Activated CD4-positive, CD25-positive, alpha-beta regulatory T cell treated with anti-CD3 and anti-CD28 coated beads, Interleukin-2, amount 50 U/mL, for 16 hours (primary cell): ENCODE measurements around the gene PIEZO1.

Experiments
- DNase-seq: peaks from one replicate; pipeline ENCODE4 v3.0.0-alpha.2; 2020; ENCODE audit warnings: low read depth, low spot score

The PIEZO1 gene

GRCh38 chr16:88766975-88767374, 18.0 kb downstream of the PIEZO1 start:
- DNase-seq: no peak

GRCh38 chr16:88764913-88765349, 20.1 kb downstream of the PIEZO1 start:
- DNase-seq: no peak

DNA sequence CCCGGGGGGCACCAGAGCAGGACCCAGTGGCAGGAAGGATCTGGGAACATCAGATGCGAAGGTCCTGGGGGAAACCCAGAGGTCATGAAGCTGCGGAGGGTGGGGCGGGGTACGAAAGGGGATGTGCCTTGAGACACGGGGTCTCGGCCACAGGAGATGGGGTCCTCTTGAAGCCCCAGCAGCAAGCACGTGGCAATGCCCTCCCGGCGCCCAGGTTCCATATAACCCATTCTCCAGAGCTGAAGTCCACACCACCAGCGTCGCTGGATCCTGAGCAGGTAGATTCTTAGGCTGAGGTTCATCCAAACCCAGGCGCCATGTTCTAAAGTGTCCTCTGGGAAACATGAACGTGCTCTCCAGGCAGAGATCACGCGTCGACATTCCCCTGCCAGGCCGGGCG, 20.9 kb downstream of the PIEZO1 start:
- DNase-seq: no peak

GRCh38 chr16:88763502-88764053, 21.4 kb downstream of the PIEZO1 start:
- DNase-seq: no peak

DNA sequence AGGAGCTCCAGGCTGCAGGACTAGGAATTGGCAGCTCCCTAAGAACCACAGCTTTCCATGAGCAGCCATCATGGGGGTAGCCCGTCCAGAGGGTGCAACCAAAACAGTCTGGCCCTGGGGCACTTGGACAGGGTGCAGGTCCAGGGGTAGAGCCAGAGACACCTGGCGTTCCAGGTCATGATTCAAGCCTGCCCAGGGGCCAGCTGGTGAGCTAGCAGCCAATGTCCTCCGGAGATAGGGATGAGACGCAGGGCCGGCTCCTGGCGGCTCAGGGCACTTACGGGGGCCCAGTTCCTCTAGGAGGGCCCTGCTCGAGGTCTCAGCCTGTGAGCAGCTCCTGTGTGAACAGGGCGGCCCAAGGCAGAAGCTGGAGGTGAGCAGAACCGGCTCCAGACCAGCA, 22.1 kb downstream of the PIEZO1 start:
- DNase-seq: no peak

- DNase-seq: no peak
Observed at GRCh38 chr16:88762258-88762870, 22.7 kb downstream of the PIEZO1 start.

- no peak for DNase-seq
Observed at GRCh38 chr16:88761830-88762229, 23.2 kb downstream of the PIEZO1 start.

GRCh38 chr16:88761143-88761534, 23.9 kb downstream of the PIEZO1 start:
- no peak for DNase-seq

GRCh38 chr16:88760424-88761142, 24.4 kb downstream of the PIEZO1 start:
- DNase-seq: no peak

DNA sequence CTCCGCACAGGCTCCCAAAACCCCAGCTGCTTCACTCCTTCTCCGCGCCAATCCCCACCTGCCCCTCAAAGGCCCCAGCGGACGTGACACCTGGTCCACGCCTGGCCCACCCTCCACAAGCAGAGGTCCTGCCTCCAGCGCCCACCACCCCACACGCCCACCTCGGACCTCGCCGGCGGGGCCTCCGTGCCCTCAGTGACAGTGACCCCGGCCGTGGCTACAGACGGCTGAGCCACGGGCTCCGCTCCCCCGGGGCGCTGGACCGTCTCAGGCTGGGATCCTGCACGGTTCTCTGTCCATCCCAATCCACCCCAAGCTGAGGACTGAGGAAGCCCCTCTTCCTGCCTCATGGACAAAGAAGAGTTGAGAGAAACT, 25.1 kb downstream of the PIEZO1 start:
- DNase-seq: no peak

DNA sequence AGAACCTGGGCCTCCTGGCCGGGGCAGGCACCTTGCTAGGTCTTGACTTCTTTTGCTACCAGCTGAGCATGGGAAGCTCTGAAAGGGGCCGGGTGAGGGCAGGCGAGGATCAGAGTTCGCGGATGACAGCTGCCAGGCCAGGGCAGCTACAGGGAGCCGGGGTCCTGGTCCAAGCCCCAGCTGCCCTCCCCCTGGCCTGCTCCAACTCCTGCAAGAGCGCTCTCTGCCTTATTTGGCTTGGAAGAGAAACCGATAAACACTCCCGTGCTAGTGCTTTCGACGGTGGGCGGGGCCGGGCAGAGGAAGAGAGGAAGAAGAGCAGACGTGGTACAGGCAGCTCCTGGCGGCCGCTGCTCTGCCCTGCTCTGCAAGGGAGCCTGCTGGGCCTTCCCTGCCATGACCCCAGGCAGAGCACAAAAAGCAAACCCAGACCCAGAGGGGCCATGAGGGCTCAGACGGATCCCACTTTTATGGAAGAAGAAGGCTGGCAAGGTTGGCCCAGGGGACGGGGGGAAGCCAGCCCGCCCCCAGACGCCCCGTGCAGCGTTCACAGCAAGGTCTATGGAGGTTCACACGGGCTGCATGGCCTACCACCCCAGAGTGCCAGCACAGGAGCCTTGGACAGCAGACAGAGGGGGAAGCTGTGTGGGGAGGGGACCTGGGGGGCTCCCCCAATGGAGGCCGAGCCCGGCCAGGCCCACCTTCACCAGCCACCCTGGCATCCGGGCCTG, 25.6 kb downstream of the PIEZO1 start:
- no peak for DNase-seq

GRCh38 chr16:88758944-88759244, 26.1 kb downstream of the PIEZO1 start:
- no peak for DNase-seq

- no peak for DNase-seq
Observed at GRCh38 chr16:88758227-88758943, 26.6 kb downstream of the PIEZO1 start.

DNA sequence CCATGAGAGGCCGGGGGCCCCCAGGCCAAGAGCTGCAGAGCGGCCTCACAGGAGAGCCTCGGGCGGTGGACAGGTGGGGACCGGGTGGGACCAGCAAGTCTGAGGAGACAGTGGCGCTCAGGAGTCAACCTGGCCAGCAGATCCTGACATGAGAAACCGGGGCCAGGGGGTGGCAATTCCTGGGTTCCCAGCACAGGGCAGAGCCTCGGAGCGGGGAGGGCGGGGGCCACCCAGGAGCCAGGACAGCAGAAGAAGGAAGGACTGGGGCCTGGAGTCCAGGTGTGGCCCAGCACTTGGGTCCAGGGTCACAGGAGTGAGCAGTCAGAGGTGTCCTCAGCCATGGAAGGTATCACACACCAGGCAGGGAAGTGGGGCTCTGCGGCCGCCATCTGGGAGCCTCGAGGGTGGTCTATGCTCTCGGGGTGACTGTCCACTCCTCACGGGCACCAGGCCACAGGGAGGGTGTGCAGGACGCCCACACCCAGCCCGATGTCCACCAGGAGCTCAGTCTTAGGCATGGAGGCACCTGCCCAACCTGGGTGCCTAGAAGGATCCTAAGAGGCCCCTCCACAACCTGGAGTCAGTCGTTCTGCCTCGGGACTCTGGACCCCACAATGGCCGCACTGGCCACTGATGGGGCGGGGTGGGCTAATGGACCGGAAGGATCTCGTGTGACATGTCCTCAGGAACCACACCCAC, 29.1 kb downstream of the PIEZO1 start:
- DNase-seq: no peak

GRCh38 chr16:88754912-88755744, 29.9 kb downstream of the PIEZO1 start:
- DNase-seq: no peak

DNA sequence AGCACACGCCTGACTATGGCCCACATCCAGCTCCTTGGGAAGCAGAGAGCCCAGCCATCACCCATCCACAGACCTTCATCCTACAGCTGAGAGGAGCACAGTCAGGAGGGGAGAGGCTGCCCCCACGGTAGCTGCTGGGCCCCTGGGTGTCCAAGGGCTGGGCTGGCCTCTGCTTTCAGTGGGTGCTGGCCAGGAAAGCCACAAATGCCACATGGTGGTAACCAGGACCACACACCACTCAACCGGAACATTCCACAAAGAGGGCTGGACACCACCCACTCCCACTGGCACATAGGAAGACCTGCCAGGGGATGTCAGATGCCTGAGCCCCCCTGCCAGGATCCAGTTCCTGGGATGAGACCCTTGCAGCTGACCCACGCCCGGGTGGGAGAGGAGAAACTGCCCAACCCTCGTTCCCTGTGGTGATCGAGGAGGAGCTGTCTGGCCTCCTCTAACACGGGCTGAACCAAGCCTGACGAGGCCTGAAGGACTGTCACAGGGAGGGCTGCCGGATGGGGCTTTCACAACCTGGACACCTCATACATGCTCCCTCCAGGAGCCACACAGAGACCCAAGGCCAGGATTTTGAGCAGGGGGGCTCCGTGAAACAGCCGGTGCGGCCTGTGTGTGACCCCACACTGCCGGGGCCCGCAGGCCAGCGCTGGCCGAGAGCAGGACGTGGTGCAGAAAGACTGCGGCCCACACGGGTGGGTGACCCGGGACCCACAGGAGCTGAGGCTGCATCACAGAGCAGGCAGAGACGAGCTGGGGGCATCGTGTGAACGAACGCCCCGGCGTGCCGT, 30.7 kb downstream of the PIEZO1 start:
- DNase-seq: no peak

DNA sequence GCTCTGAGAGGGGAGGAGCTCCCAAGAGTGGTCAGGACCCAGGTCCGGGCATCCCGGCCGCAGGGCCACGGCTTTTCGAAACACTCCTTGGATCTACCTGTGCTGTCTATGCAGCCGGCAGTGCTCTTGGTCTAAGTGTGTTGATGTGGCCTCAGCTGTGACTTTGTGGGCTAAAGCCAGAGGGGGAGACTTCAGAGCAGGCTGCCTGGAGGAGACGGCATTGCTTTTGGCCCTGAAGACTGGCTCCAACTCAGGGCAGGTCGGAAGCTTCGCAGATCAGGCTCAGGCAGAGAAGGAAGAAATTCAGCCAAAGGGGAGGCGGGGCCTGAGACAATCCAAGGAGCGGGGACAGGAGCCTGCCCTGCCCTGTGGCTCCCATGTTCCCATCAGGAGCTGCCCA, 31.4 kb downstream of the PIEZO1 start:
- DNase-seq: no peak

DNA sequence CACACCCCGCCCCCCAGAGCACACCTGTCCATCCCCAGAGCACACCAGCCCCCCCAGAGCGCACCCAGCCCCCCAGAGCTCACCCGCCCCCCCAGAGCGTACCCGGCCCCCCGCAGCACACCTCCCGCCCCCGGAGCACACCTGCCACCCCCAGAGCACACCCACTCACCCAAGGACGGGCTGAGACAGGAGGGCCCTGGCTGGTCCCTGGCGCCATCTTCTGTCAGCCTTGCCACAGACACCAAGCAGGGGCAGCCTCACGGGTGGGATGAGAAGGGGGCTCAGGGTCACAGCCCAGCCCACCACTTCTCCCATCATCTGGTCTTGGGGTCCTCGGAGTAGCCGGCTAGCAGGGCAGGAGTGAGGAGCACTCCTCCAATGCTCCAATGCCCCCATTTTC, 31.8 kb downstream of the PIEZO1 start:
- no peak for DNase-seq

DNA sequence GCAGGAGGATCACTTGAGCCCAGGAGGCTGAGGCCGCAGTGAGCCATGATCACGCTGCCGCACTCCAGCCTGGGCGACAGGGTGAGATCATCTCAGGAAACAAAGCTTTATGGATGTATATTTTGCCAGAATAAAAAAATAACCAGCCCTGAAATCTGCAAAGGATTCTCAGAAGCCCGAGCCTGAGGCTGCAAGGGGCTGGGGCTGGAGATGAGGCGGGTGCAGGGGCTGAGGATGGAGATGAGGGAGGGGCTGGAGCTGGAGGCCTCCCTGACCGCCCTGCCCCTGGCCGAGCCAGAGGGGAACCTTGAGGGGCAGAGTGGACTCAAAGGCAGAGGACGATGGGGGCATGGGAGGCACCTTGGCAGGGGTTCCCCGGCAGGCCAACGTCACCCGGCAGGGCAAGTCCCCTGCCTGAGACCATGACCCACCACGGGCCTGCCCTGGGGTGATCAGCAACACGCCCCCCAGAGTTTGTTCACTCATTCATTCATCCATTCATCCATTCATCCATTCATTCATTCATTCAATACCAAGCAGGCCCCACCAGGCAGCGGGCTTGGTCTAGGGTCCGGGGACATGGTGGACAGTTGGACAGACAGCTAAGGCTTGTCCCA, 32.5 kb downstream of the PIEZO1 start:
- DNase-seq: no peak
